ENCODE data around the gene BRIP1.

DNA sequence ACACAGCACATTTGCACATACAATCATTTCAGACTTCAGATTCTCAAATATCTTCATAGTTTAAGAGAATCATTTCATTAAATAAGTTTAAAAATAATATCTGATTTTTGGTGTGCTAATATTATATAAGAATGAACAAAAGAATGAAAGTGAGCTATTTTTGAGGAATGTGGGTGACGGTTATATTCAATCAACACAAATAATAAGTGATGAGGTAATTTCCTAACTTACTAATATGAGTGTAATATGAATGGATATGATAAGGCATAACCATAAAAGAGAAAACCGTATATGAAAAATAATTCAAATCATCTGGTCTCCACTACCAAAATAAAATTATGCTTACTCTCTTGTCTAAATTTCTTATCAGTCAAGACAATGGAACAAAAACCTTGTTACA is 203.9 kb downstream of the BRIP1 start:
- TF ChIP-seq, protein P1, sequence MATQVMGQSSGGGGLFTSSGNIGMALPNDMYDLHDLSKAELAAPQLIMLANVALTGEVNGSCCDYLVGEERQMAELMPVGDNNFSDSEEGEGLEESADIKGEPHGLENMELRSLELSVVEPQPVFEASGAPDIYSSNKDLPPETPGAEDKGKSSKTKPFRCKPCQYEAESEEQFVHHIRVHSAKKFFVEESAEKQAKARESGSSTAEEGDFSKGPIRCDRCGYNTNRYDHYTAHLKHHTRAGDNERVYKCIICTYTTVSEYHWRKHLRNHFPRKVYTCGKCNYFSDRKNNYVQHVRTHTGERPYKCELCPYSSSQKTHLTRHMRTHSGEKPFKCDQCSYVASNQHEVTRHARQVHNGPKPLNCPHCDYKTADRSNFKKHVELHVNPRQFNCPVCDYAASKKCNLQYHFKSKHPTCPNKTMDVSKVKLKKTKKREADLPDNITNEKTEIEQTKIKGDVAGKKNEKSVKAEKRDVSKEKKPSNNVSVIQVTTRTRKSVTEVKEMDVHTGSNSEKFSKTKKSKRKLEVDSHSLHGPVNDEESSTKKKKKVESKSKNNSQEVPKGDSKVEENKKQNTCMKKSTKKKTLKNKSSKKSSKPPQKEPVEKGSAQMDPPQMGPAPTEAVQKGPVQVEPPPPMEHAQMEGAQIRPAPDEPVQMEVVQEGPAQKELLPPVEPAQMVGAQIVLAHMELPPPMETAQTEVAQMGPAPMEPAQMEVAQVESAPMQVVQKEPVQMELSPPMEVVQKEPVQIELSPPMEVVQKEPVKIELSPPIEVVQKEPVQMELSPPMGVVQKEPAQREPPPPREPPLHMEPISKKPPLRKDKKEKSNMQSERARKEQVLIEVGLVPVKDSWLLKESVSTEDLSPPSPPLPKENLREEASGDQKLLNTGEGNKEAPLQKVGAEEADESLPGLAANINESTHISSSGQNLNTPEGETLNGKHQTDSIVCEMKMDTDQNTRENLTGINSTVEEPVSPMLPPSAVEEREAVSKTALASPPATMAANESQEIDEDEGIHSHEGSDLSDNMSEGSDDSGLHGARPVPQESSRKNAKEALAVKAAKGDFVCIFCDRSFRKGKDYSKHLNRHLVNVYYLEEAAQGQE (tag by site-specific recombination; IDR thresholded peaks at IDR 0.05), result no peak
- no peak for TF ChIP-seq PATZ1 (tag by site-specific recombination; IDR thresholded peaks at IDR 0.05)
- TF ChIP-seq HIC1 (tag by site-specific recombination; IDR thresholded peaks at IDR 0.05), result no peak
- TF ChIP-seq ZNF639 (tag by site-specific recombination; IDR thresholded peaks at IDR 0.05), result no peak
